Endothelial cell (in vitro differentiated cells): ENCODE results near the gene REC8. TPM values are rescaled to one million over a fixed set of nuclear protein-coding genes. Genes with fewer than 3 reads are reported as not detected.

ENCODE experiments used
- DNase-seq: peaks from one replicate; pipeline ENCODE4 v3.0.0; 2021; ENCODE audit warnings: low spot score
- H3K27ac Mint-ChIP-seq: one replicate; pipeline ENCODE4 v1.8.0; 2021; ENCODE audit warnings: mixed read lengths, inconsistent platforms; ENCODE audit not compliant: unreplicated experiment
- H3K27me3 Mint-ChIP-seq: one replicate; pipeline ENCODE4 v1.8.0; 2021; ENCODE audit warnings: mild to moderate bottlenecking, moderate library complexity, mixed read lengths, inconsistent platforms; ENCODE audit not compliant: unreplicated experiment
- H3K36me3 Mint-ChIP-seq: one replicate; pipeline ENCODE4 v1.8.0; 2021; ENCODE audit warnings: mild to moderate bottlenecking, low read depth, mixed read lengths, inconsistent platforms; ENCODE audit not compliant: unreplicated experiment
- H3K4me1 Mint-ChIP-seq: one replicate; pipeline ENCODE4 v1.8.0; 2021; ENCODE audit warnings: mild to moderate bottlenecking, mixed read lengths, inconsistent platforms; ENCODE audit not compliant: unreplicated experiment
- H3K4me3 Mint-ChIP-seq: one replicate; pipeline ENCODE4 v1.8.0; 2021; ENCODE audit warnings: mild to moderate bottlenecking, mixed read lengths, inconsistent platforms; ENCODE audit not compliant: unreplicated experiment
- H3K9me3 Mint-ChIP-seq: one replicate; pipeline ENCODE4 v1.8.0; 2021; ENCODE audit warnings: mixed read lengths, inconsistent platforms; ENCODE audit not compliant: unreplicated experiment
- CTCF ChIP-seq: fragments of 200-600 bp; sonication (generic); IDR thresholded peaks from one replicate; pipeline ENCODE4 v1.5.0; 2021; ENCODE audit warnings: antibody characterized with exemption; ENCODE audit not compliant: unreplicated experiment
- total RNA-seq: library from RNA; stranded (reverse); fragmentation: NEBNext Ultra II Directional; extraction: Animal tissue kit (Norgen Biotek cat#: 25700); gene quantifications from one replicate; pipeline ENCODE4 v1.2.1, GENCODE V29; 2021; ENCODE audit not compliant: unreplicated experiment

REC8 gene
- total RNA-seq, 1 donor from 2014 or later = 31.8 TPM

- peaks cover 8% of the 10 kb centered on the region for H3K4me1 Mint-ChIP-seq
- H3K27ac Mint-ChIP-seq = no peak overlapping the region
- TF ChIP-seq CTCF = no peak
- DNase-seq = no peak
- H3K27me3 Mint-ChIP-seq = peaks cover 8% of the 10 kb centered on the region
- peaks cover 26% of the 10 kb centered on the region for H3K36me3 Mint-ChIP-seq
- H3K9me3 Mint-ChIP-seq = no peaks in the 10 kb centered on the region
- H3K4me3 Mint-ChIP-seq = no peak overlapping the region
Measured at GRCh38 chr14:24179961-24180796, 8.3 kb downstream of the REC8 start.

- no peak for TF ChIP-seq CTCF
- H3K4me3 Mint-ChIP-seq = no peak overlapping the region
- peaks cover 8% of the 10 kb centered on the region for H3K27me3 Mint-ChIP-seq
- no peak overlapping the region for H3K27ac Mint-ChIP-seq
- peaks cover 26% of the 10 kb centered on the region for H3K36me3 Mint-ChIP-seq
- no peaks in the 10 kb centered on the region for H3K9me3 Mint-ChIP-seq
- no peak for DNase-seq
- peaks cover 8% of the 10 kb centered on the region for H3K4me1 Mint-ChIP-seq
Measured at GRCh38 chr14:24181371-24182077, 9.6 kb downstream of the REC8 start.

GRCh38 chr14:24182110-24182882 is 10.4 kb downstream of the REC8 start:
- Mint-ChIP-seq H3K27me3 (peaks cover 14% of the 10 kb centered on the region), H3K9me3 (no peaks in the 10 kb centered on the region), H3K4me1 (peaks cover 11% of the 10 kb centered on the region), H3K36me3 (peaks cover 25% of the 10 kb centered on the region), H3K4me3 (peak overlapping the region; percentile 27), H3K27ac (no peak overlapping the region)
- no peak for DNase-seq
- no peak for TF ChIP-seq CTCF

- H3K27ac Mint-ChIP-seq = no peak overlapping the region
- H3K9me3 Mint-ChIP-seq = no peaks in the 10 kb centered on the region
- H3K4me3 Mint-ChIP-seq = peak overlapping the region; percentile 25
- TF ChIP-seq CTCF = no peak
- peaks cover 11% of the 10 kb centered on the region for H3K4me1 Mint-ChIP-seq
- H3K36me3 Mint-ChIP-seq = peaks cover 28% of the 10 kb centered on the region
- H3K27me3 Mint-ChIP-seq = peaks cover 20% of the 10 kb centered on the region
- DNase-seq = no peak
Measured at GRCh38 chr14:24183014-24183481, 11.2 kb downstream of the REC8 start.
